GM21737 (cell line): ENCODE results near the gene SLC9A7.

Experiments
- ATAC-seq: cut with Tn5 transposase; IDR thresholded peaks from one replicate; pipeline ENCODE4 v1.9.1; 2021; ENCODE audit warnings: mild to moderate bottlenecking, moderate library complexity; ENCODE audit not compliant: unreplicated experiment

The SLC9A7 gene

GRCh38 chrX:46707274-46707965 is 51.5 kb downstream of the SLC9A7 start:
- ATAC-seq: no peak

GRCh38 chrX:46704767-46705386 is 54.0 kb downstream of the SLC9A7 start:
- peak; percentile 94 for ATAC-seq

GRCh38 chrX:46703980-46704379 is 54.9 kb downstream of the SLC9A7 start:
- ATAC-seq: no peak

GRCh38 chrX:46698691-46699090 is 60.2 kb downstream of the SLC9A7 start:
- ATAC-seq: no peak

- ATAC-seq: no peak
These were observed 63.4 kb downstream of the SLC9A7 start for GRCh38 chrX:46695491-46695890.

GRCh38 chrX:46694549-46694948 is 64.4 kb downstream of the SLC9A7 start:
- no peak for ATAC-seq

- no peak for ATAC-seq
These were observed 65.8 kb downstream of the SLC9A7 start for GRCh38 chrX:46693149-46693548.

GRCh38 chrX:46690818-46691217 is 68.1 kb downstream of the SLC9A7 start:
- ATAC-seq: no peak

GRCh38 chrX:46687619-46688018 is 71.3 kb downstream of the SLC9A7 start:
- ATAC-seq: no peak

- no peak for ATAC-seq
These were observed 72.8 kb downstream of the SLC9A7 start for GRCh38 chrX:46686003-46686645.

GRCh38 chrX:46683048-46683447 is 75.9 kb downstream of the SLC9A7 start:
- no peak for ATAC-seq

GRCh38 chrX:46681849-46682248 is 77.1 kb downstream of the SLC9A7 start:
- no peak for ATAC-seq

- no peak for ATAC-seq
These were observed 80.7 kb downstream of the SLC9A7 start for GRCh38 chrX:46678232-46678631.

GRCh38 chrX:46676399-46677356 is 82.2 kb downstream of the SLC9A7 start:
- no peak for ATAC-seq

- ATAC-seq: no peak
These were observed 85.1 kb downstream of the SLC9A7 start for GRCh38 chrX:46673620-46674359.

GRCh38 chrX:46670316-46670715 is 88.6 kb downstream of the SLC9A7 start:
- ATAC-seq: no peak

GRCh38 chrX:46666831-46667230 is 92.1 kb downstream of the SLC9A7 start:
- no peak for ATAC-seq

GRCh38 chrX:46665232-46666152 is 93.4 kb downstream of the SLC9A7 start:
- ATAC-seq: no peak

- ATAC-seq: no peak
These were observed 96.5 kb downstream of the SLC9A7 start for GRCh38 chrX:46662188-46662958.
